NCI-H2196 (cell line): ENCODE measurements around the gene MBD5.

Experiments used
- DNase-seq: peaks from one replicate; lab custom pipeline; 2025; ENCODE audit not compliant: unreplicated experiment; lab: John Stamatoyannopoulos, UW

Gene MBD5

GRCh38 chr2:148515120-148515519 is 494.2 kb downstream of the MBD5 start:
- DNase-seq = no peak

GRCh38 chr2:148515976-148516375 is 495.1 kb downstream of the MBD5 start:
- DNase-seq = no peak

- no peak for DNase-seq
These were observed 496.4 kb downstream of the MBD5 start for GRCh38 chr2:148517296-148517695.

GRCh38 chr2:148517822-148518221 is 496.9 kb downstream of the MBD5 start:
- DNase-seq = no peak

GRCh38 chr2:148519013-148519412 is 498.1 kb downstream of the MBD5 start:
- DNase-seq = no peak

- DNase-seq = no peak
These were observed 500.3 kb downstream of the MBD5 start for GRCh38 chr2:148521181-148521580.

GRCh38 chr2:148523315-148523714 is 502.4 kb downstream of the MBD5 start:
- DNase-seq = no peak

GRCh38 chr2:148524519-148524919 is 503.6 kb downstream of the MBD5 start:
- DNase-seq = no peak

GRCh38 chr2:148525130-148525529 is 504.2 kb downstream of the MBD5 start:
- no peak for DNase-seq

GRCh38 chr2:148526509-148527346 is 505.8 kb downstream of the MBD5 start:
- no peak for DNase-seq

- no peak for DNase-seq
These were observed 506.8 kb downstream of the MBD5 start for GRCh38 chr2:148527488-148528340.

GRCh38 chr2:148528356-148529064 is 507.6 kb downstream of the MBD5 start:
- no peak for DNase-seq

- DNase-seq = no peak
These were observed 508.9 kb downstream of the MBD5 start for GRCh38 chr2:148529745-148530144.

GRCh38 chr2:148530350-148530749 is 509.5 kb downstream of the MBD5 start:
- no peak for DNase-seq

GRCh38 chr2:148531235-148531634 is 510.3 kb downstream of the MBD5 start:
- DNase-seq = no peak

- no peak for DNase-seq
These were observed 511.0 kb downstream of the MBD5 start for GRCh38 chr2:148531669-148532428.

- no peak for DNase-seq
These were observed 512.1 kb downstream of the MBD5 start for GRCh38 chr2:148533004-148533403.

- DNase-seq = no peak
These were observed 512.8 kb downstream of the MBD5 start for GRCh38 chr2:148533685-148534084.

GRCh38 chr2:148534416-148535204 is 513.7 kb downstream of the MBD5 start:
- DNase-seq = no peak

GRCh38 chr2:148538375-148538774 is 517.5 kb downstream of the MBD5 start:
- no peak for DNase-seq
